Suprapubic skin (tissue), 4 donors: ENCODE measurements around the gene SASH1. TPM values are rescaled to one million over a fixed set of nuclear protein-coding genes. Genes with fewer than 3 reads are reported as not detected.

Source experiments
- DNase-seq, 2 donors: peaks; one replicate each; pipeline ENCODE4 v3.0.0-alpha.2; 2019; ENCODE audit warnings: low spot score in 2 of 2
- H3K27ac ChIP-seq: fragments of 200-600 bp; sonication (generic); one replicate; pipeline ENCODE4 v1.5.1; 2019
- H3K27me3 ChIP-seq: fragments of 200-600 bp; sonication (generic); one replicate; pipeline ENCODE4 v1.5.1; 2019
- H3K36me3 ChIP-seq: fragments of 200-600 bp; sonication (generic); one replicate; pipeline ENCODE4 v1.5.1; 2019
- H3K4me1 ChIP-seq: fragments of 200-600 bp; sonication (generic); one replicate; pipeline ENCODE4 v1.5.1; 2019
- H3K4me3 ChIP-seq: fragments of 200-600 bp; sonication (generic); one replicate; pipeline ENCODE4 v1.5.1; 2019; ENCODE audit warnings: mild to moderate bottlenecking
- H3K9me3 ChIP-seq: fragments of 200-600 bp; sonication (generic); one replicate; pipeline ENCODE4 v1.5.1; 2019
- EP300 ChIP-seq: sonication (generic); formaldehyde crosslinking; IDR thresholded peaks from one replicate; pipeline ENCODE4 v1.6.1; 2017; ENCODE audit warnings: antibody characterized with exemption
- POLR2A ChIP-seq, 2 donors: fragments of 450-650 bp; IDR thresholded peaks; one replicate each; pipeline ENCODE4 v1.6.1; 2017; ENCODE audit warnings: antibody characterized with exemption in 2 of 2, mild to moderate bottlenecking in 2 of 2, moderate library complexity in 2 of 2
- POLR2AphosphoS5 ChIP-seq, 3 donors: sonication (generic); formaldehyde crosslinking; IDR thresholded peaks; one replicate each; pipeline ENCODE4 v1.6.1; 2017; ENCODE audit warnings: antibody characterized with exemption in 3 of 3
- WGBS: methylation state at CpG from one replicate; pipeline ENCODE4 v1.1.5; 2018; 5-methylcytosine and 5-hydroxymethylcytosine counted together
- total RNA-seq, 4 donors: library from RNA; depleted of rRNA; stranded (reverse); fragments of >200 nt; gene quantifications; one replicate each; pipeline ENCODE4 v1.1.0, GENCODE V29; 2016
- TF ChIP-seq, protein P1 (sequence below), 2 donors: fragments of 200-600 bp in 1 of 2; fragments of 450-650 bp in 1 of 2; sonication (generic) in 1 of 2; IDR thresholded peaks; one replicate each; pipeline ENCODE4 v1.5.1; 2016 to 2019; ENCODE audit warnings: antibody characterized with exemption in 2 of 2, mild to moderate bottlenecking in 1 of 2, moderate library complexity in 1 of 2

Gene SASH1
- total RNA-seq, 4 donors from 2014 or later = 59.1 to 139 (median 77.1) TPM

DNA sequence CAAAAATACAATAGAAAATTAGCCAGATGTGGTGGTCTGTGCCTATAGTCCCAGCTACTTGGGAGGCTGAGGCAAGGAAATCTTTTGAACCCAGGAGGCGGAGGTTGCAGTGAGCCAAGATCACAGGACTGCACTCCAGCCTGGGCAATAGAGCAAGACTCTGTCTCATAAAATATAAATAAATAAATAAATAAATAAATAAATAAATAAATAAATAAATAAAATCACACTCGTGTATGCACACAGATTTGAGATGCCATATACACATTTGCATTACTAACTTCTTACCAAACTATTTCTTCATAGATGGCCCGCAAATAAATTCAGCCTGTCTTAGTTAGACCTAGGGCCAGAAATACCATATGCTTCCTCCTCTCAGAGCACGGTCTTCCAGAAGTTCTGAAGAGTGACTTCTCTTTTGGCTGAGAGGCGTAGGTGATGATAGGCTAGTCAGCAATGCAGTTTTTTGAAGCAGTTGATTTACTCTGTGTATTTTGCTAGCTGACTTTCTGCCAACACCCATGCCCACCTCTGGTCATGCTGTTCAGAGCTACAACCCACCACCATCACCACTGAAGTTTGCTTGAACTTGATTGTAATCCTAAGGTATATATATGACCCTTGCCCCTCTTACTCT is 150.1 kb downstream of the SASH1 start:
- Histone ChIP-seq H3K27me3 (no peaks in the 10 kb centered on the region), H3K27ac (peak overlapping the region; percentile 85), H3K36me3 (peaks cover 11% of the 10 kb centered on the region), H3K9me3 (no peaks in the 10 kb centered on the region), H3K4me1 (peaks cover 35% of the 10 kb centered on the region), H3K4me3 (no peak overlapping the region)
- no peak for DNase-seq
- WGBS = 64% methylated on average over 5 of the region's 5 CpGs
- TF ChIP-seq, protein P1, sequence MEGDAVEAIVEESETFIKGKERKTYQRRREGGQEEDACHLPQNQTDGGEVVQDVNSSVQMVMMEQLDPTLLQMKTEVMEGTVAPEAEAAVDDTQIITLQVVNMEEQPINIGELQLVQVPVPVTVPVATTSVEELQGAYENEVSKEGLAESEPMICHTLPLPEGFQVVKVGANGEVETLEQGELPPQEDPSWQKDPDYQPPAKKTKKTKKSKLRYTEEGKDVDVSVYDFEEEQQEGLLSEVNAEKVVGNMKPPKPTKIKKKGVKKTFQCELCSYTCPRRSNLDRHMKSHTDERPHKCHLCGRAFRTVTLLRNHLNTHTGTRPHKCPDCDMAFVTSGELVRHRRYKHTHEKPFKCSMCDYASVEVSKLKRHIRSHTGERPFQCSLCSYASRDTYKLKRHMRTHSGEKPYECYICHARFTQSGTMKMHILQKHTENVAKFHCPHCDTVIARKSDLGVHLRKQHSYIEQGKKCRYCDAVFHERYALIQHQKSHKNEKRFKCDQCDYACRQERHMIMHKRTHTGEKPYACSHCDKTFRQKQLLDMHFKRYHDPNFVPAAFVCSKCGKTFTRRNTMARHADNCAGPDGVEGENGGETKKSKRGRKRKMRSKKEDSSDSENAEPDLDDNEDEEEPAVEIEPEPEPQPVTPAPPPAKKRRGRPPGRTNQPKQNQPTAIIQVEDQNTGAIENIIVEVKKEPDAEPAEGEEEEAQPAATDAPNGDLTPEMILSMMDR (IDR thresholded peaks at IDR 0.05) = no peak
- TF ChIP-seq POLR2A (IDR thresholded peaks at IDR 0.05) (no peak), EP300 (no peak), POLR2AphosphoS5 (IDR thresholded peaks at IDR 0.05) (no peak)

DNA sequence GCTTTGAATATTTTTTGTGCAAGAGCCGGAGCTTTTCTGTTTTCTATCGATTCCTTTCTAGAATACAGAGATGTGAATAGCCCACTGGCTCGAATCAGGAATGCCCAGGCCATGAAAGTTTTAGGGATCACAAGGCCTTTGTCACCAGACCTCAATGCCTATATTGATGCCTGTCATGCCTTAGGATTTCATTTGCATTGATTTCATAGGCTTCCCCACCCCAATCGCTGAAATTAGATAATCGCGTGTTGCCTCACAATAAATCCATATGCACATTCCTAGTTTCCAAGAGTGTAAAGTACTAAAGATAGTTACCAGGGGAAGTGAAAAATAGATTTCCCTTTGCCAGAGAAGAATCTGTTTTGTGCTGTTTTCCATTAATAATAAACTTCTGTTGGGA is 150.8 kb downstream of the SASH1 start:
- WGBS = 58% methylated on average over 6 of the region's 6 CpGs
- Histone ChIP-seq H3K27me3 (no peaks in the 10 kb centered on the region), H3K4me1 (peaks cover 39% of the 10 kb centered on the region), H3K36me3 (peaks cover 4% of the 10 kb centered on the region), H3K27ac (peak overlapping the region; percentile 85), H3K9me3 (no peaks in the 10 kb centered on the region), H3K4me3 (no peak overlapping the region)
- DNase-seq = no peak
- TF ChIP-seq, protein P1 (IDR thresholded peaks at IDR 0.05) = no peak
- TF ChIP-seq POLR2AphosphoS5 (IDR thresholded peaks at IDR 0.05) = no peak
- TF ChIP-seq POLR2A (IDR thresholded peaks at IDR 0.05) = no peak
- TF ChIP-seq EP300 = no peak

DNA sequence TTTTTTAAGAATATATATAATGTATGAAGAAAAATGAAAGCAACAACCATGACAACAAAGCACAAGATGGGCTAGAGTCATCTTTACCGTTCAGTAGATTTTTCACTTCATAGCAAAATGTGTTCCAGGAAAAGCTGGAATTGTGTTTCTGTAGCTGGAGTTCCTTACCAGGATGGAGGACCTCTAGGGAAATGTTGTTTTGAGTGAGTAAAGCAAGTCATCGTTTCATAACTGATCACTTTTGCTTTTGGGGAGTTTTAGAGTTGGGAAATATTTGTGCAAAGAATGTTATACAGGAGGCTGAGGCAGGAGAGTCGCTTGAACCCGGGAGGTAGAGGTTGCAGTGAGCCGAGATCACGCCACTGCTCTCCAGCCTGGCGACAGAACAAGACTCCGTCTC is 151.6 kb downstream of the SASH1 start:
- Histone ChIP-seq H3K36me3 (peaks cover 3% of the 10 kb centered on the region), H3K4me3 (no peak overlapping the region), H3K27ac (peak overlapping the region; percentile 85), H3K27me3 (no peaks in the 10 kb centered on the region), H3K9me3 (no peaks in the 10 kb centered on the region), H3K4me1 (peaks cover 39% of the 10 kb centered on the region)
- no peak for TF ChIP-seq EP300
- TF ChIP-seq, protein P1 (IDR thresholded peaks at IDR 0.05) = no peak
- no peak for TF ChIP-seq POLR2AphosphoS5 (IDR thresholded peaks at IDR 0.05)
- no peak for TF ChIP-seq POLR2A (IDR thresholded peaks at IDR 0.05)
- DNase-seq = no peak
- WGBS = 71% methylated on average over 8 of the region's 8 CpGs

DNA sequence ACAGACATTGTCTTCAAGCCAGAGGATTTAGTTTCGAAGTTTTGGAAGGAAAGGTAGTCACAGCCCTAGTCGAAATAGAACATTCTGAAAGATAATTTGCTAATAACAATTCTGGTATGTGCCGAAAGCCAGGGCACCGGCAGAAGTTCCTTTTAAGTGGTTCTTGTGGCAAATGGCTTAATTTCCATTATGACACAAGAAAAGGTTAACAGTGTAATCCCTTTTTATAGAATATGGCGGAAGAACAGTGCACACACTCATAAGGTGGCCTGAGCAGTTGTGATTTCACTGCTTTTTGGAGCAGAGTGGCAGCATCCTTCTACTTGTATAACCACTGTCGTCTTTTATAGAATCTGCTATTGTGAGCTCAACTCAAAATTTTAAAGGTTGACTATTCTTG is 152.4 kb downstream of the SASH1 start:
- H3K27me3 ChIP-seq = no peaks in the 10 kb centered on the region
- H3K36me3 ChIP-seq = peaks cover 3% of the 10 kb centered on the region
- H3K4me1 ChIP-seq = peaks cover 39% of the 10 kb centered on the region
- H3K9me3 ChIP-seq = no peaks in the 10 kb centered on the region
- H3K27ac ChIP-seq = peak overlapping the region; percentile 85
- TF ChIP-seq POLR2A (IDR thresholded peaks at IDR 0.05) (no peak), POLR2AphosphoS5 (IDR thresholded peaks at IDR 0.05) (peak in 1 of 3 donors; percentile 37), EP300 (no peak)
- TF ChIP-seq, protein P1 (IDR thresholded peaks at IDR 0.05) = no peak
- WGBS = 70% methylated on average over 6 of the region's 6 CpGs
- DNase-seq = no peak
- no peak overlapping the region for H3K4me3 ChIP-seq

DNA sequence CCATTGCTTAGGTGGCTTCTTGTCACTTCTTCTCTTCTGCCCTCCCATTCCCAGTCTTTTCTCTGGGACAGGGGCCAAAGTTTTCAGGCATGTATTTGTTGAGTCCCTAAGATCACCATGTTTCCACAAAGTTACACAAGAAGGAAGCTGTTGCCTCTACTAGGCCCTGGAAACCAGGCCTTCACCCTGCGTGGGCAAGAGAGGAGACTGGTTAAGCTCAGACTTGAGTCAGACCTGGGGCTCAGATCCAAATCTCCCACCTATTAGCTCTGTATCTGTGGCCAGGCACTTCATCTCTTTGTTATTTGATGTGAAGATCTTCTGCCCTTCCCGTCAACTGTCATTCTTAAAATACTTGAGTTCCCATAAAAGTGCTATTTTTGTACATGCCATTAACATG is 154.6 kb downstream of the SASH1 start:
- DNase-seq = no peak
- Histone ChIP-seq H3K9me3 (no peaks in the 10 kb centered on the region), H3K36me3 (no peaks in the 10 kb centered on the region), H3K27me3 (no peaks in the 10 kb centered on the region), H3K4me1 (peaks cover 57% of the 10 kb centered on the region), H3K4me3 (no peak overlapping the region), H3K27ac (peak overlapping the region; percentile 34)
- TF ChIP-seq, protein P1 (IDR thresholded peaks at IDR 0.05) = no peak
- peak in 1 of 3 donors; percentile 25 for TF ChIP-seq POLR2AphosphoS5 (IDR thresholded peaks at IDR 0.05)
- 62% methylated on average over 2 of the region's 2 CpGs for WGBS
